ENCODE data around the gene SMG6. TPM values are rescaled to one million over a fixed set of nuclear protein-coding genes. Genes with fewer than 3 reads are reported as not detected.
A peak's percentile ranks its signal among the peaks of the same experiment; 100 is the strongest.

SMG6 gene
- total and polyA plus RNA-seq, 2 of the 4 experiments (the other 2 are of a cell fraction), result 16.3 to 30.3 TPM

DNA sequence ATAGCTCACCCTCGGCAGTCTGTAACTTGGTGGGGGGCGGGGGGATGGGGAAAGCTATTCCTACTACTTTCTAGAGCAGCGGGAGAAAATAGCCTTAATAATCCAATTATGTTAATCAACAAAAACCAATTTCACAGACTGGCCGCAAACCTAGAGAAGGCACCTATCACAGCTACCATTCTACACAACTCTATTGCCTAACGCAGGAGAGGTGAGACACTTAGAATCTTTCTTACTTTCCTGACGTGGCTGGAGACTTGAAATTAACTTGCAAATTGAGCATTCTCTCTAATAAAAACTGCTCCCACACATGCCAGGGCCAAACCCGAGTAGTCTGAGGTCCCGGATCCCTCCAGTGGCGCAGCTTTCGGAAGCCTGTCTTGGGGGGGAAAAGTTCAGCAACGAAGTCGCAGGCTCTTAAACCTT lies 794 bp downstream of the SMG6 start:
- peak overlapping the region; percentile 90 for H3K4me2 ChIP-seq (ENCODE audit: low read depth, low read length)
- TF ChIP-seq MAFK (IDR thresholded peaks at IDR 0.05; ENCODE audit: low read depth, low read length) (no peak), CEBPB (IDR thresholded peaks at IDR 0.05; ENCODE audit: low read depth, low read length) (0 out of 2 replicates have a peak, but pooled peaks have one; percentile 37), MXI1 (IDR thresholded peaks at IDR 0.05; ENCODE audit: borderline replicate concordance, low read depth, low read length) (no peak)
- H2BK15ac ChIP-seq (ENCODE audit: low read depth, low read length), result no peak overlapping the region
- ATAC-seq (ENCODE audit: low read depth) (no peak; the same call in 1 of the 2 replicates), DNase-seq (peak; percentile 6)
- H4K5ac ChIP-seq (ENCODE audit: low read depth, low read length), result peak overlapping the region; percentile 18
- H2BK20ac ChIP-seq (ENCODE audit: low read depth, low read length), result no peak overlapping the region
- H3K18ac ChIP-seq (ENCODE audit: low read depth, low read length), result peak overlapping the region; percentile 33; the same call in 1 of the 2 replicates
- H3K14ac ChIP-seq (replicated peaks; ENCODE audit: low read depth, low read length), result peak overlapping the region; percentile 28
- peak overlapping the region; percentile 57; the same call in 1 of the 2 replicates for H3K56ac ChIP-seq (ENCODE audit: extremely low read depth, insufficient read depth, low read length)
- CTCF ChIA-PET, result interaction anchor here (0.6 kb wide), 2 partner anchors 226 to 394 kb away, joined by 3 read pairs; no protein-coding TSS in a partner anchor
- no TSS peak for BruUV-seq (replicated peaks)
- peaks cover 13 to 66% of the 10 kb centered on the region in 2 experiments for H3K79me1 ChIP-seq (ENCODE audit: low read depth in 1 of 2, low read length in 2 of 2)
- peak overlapping the region; percentile 44 for H3K23ac ChIP-seq (ENCODE audit: low read depth, low read length)
- peak overlapping the region; percentile 9 for H3K4ac ChIP-seq (ENCODE audit: low read depth, low read length)
- H4K8ac ChIP-seq (ENCODE audit: low read depth in 2 of 2, low read length in 2 of 2), result peak overlapping the region in 1 of 2 experiments; percentile 12; a peak in 1 of 4 replicates
- no peaks in the 10 kb centered on the region for H3K27me3 ChIP-seq (ENCODE audit: control insufficient read depth, insufficient read depth, low read length)
- peak overlapping the region; percentile 97 for H3K27ac ChIP-seq (ENCODE audit: insufficient read depth, low read length)
- dilution Hi-C loops (cut with HindIII; ENCODE audit: low sequenced_read_pairs, unreplicated experiment) (no loop called here), in situ Hi-C loops (cut with MboI; ENCODE audit: low sequenced_read_pairs) (no loop called here), intact Hi-C loops (cut with micrococcal nuclease) (no loop called here)
- no peaks in the 10 kb centered on the region; the same call in 1 of the 2 replicates for H4K20me1 ChIP-seq (ENCODE audit: insufficient read depth, low read length)
- peak overlapping the region; percentile 96 for H3K4me3 ChIP-seq (ENCODE audit: insufficient read depth, low read depth, low read length)
- no CpG with 5 or more reads among the region's 12 CpGs for WGBS, 2 experiments (ENCODE audit: extremely low coverage in 2 of 2, insufficient read length in 1 of 2)
- H3K4me1 ChIP-seq (ENCODE audit: control insufficient read depth, insufficient read depth, low read length), result no peaks in the 10 kb centered on the region
- peak overlapping the region; percentile 96 for H2AFZ ChIP-seq (replicated peaks; ENCODE audit: low read length, poor library complexity)
- H2AK5ac ChIP-seq (ENCODE audit: low read depth, low read length), result no peak overlapping the region
- no peaks in the 10 kb centered on the region; the same call in 1 of the 2 replicates for H3K9me1 ChIP-seq (ENCODE audit: insufficient read depth, low read length)
- no peaks in the 10 kb centered on the region for H3K9me3 ChIP-seq (ENCODE audit: control insufficient read depth, insufficient read depth, low read length)
- peaks cover 17% of the 10 kb centered on the region for H3K36me3 ChIP-seq (ENCODE audit: control insufficient read depth, insufficient read depth, low read length)
- no peak overlapping the region for H2BK120ac ChIP-seq (ENCODE audit: low read depth, low read length)
- no peak overlapping the region; the same call in 1 of the 2 replicates for H4K91ac ChIP-seq (ENCODE audit: insufficient read depth, low read depth, low read length)
- H2AK9ac ChIP-seq (replicated peaks; ENCODE audit: low read depth, low read length, poor library complexity), result peak overlapping the region; percentile 77
- H2BK5ac ChIP-seq (ENCODE audit: low read depth, low read length, poor library complexity, severe bottlenecking), result peak overlapping the region; percentile 98
- peak overlapping the region; percentile 88 for H3K9ac ChIP-seq (ENCODE audit: low read depth, low read length)
- POLR2A ChIA-PET (ENCODE audit: unreplicated experiment), result no interaction called here
